ENCODE data around the gene PHACTR1. TPM values are rescaled to one million over a fixed set of nuclear protein-coding genes. Genes with fewer than 3 reads are reported as not detected.

PHACTR1 gene
- total RNA-seq, result 1 to 10 TPM in 3 of 5 donors, under 1 TPM in 2; 0.63 to 2.6 (median 1.1) TPM
- 1.3 TPM for total RNA-seq (2013)
- total RNA-seq, result 0.05 to 8.0 (median 1.4) reads per million in 29 experiments

DNA sequence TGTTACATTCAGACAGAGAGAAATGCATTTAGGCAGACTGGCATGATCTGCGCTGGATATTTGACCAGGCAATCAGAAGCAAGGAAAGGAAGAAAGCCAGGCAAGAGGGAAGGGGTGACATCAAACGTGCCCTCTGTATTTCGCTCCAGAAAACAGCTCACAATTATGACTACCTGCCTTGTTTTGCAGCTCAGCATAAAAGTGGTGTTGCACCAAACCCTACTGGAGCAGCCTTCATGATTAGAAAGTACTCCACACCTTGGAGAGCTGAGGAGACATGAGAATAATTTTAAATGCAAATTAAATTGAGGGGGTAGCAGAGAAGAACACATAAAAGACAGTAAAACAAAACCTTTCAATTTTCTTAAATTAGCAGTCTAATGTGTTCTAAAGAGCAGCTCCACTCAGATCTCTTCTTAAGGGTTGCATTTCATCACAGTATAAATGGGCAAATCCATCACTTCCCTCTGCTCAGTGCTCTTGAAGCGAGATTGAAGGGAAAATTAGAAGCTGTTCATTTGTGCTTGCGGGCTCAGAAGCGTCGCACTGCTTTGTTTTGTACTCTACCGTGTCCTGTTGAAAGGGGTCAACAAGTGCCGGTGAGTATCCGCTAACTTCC lies at the start of gene PHACTR1:
PHACTR1 (plus strand) TSS at position 470 of the 619 bp plus-strand sequence.
- peaks cover 0 to 24% of the 10 kb centered on the region in 2 donors for H3K27me3 Mint-ChIP-seq
- WGBS (ENCODE audit: insufficient coverage), result 88% methylated on average over 5 of the region's 10 CpGs
- DNase-seq (no peak), ATAC-seq (replicated peaks in 1 of 4) (no peak)
- H3K27ac Mint-ChIP-seq, result no peak within 1 kb of the TSS
- H3K27me3 ChIP-seq (replicated peaks in 1 of 2; ENCODE audit: control insufficient read depth in 2 of 2, extremely low read depth in 1 of 2, insufficient read depth in 2 of 2, low read length in 1 of 2), result no peaks in the 10 kb centered on the region
- ChIA-PET POLR2A (no interaction called here), CTCF (interaction anchor here in 1 of 2 donors (0.6 kb wide), 1 partner anchor 1061 kb away, joined by 3 read pairs; no protein-coding TSS in a partner anchor)
- no peaks in the 10 kb centered on the region for H3K9me3 ChIP-seq
- H3K4me1 Mint-ChIP-seq, result no peaks in the 10 kb centered on the region
- no peak within 1 kb of the TSS for H3K4me3 Mint-ChIP-seq
- H3K36me3 Mint-ChIP-seq, result no peaks in the 10 kb centered on the region
- no peak within 1 kb of the TSS for H3K4me3 ChIP-seq (ENCODE audit: control insufficient read depth in 1 of 2, extremely low read depth in 1 of 2, low read length in 1 of 2)
- H3K9me3 Mint-ChIP-seq, result peaks cover 0 to 4% (median 0%) of the 10 kb centered on the region in 3 donors
- H3K4me1 ChIP-seq (ENCODE audit: control insufficient read depth in 1 of 2, extremely low read depth in 1 of 2, insufficient read depth in 2 of 2, low read length in 2 of 2), result no peaks in the 10 kb centered on the region
- no peaks in the 10 kb centered on the region for H3K36me3 ChIP-seq (ENCODE audit: control insufficient read depth in 2 of 2, extremely low read depth in 1 of 2, insufficient read depth in 1 of 2, low read length in 1 of 2)
- H3K27ac ChIP-seq (ENCODE audit: low read length), result no peak within 1 kb of the TSS

DNA sequence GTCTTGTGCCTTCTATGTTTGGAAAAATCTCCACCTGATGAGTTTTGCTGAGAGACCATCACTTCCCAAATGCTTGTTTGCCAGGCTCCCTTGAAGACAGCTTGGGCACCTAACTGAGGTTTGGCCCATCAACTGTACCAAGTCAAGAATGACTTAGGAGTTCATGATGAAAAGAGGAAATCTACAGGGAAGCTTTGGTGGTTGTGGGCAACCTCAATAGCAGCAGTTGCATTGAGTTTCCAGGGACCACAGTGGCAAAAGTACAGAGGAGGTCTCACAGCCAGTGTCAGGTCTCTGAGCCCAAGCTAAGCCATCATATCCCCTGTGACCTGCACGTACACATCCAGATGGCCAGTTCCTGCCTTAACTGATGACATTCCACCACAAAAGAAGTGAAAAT lies 49.7 kb upstream of the PHACTR1 start:
- H3K9me3 Mint-ChIP-seq, result no peaks in the 10 kb centered on the region
- H3K27me3 ChIP-seq (replicated peaks in 1 of 2; ENCODE audit: control insufficient read depth in 2 of 2, extremely low read depth in 1 of 2, insufficient read depth in 2 of 2, low read length in 1 of 2), result no peaks in the 10 kb centered on the region
- H3K4me1 ChIP-seq (ENCODE audit: control insufficient read depth in 1 of 2, extremely low read depth in 1 of 2, insufficient read depth in 2 of 2, low read length in 2 of 2), result no peaks in the 10 kb centered on the region
- H3K4me3 ChIP-seq (ENCODE audit: control insufficient read depth in 1 of 2, extremely low read depth in 1 of 2, low read length in 1 of 2), result no peak overlapping the region
- no peak overlapping the region for H3K4me3 Mint-ChIP-seq
- H3K36me3 Mint-ChIP-seq, result no peaks in the 10 kb centered on the region
- H3K9me3 ChIP-seq, result no peaks in the 10 kb centered on the region
- peaks cover 0 to 1% of the 10 kb centered on the region in 2 donors for H3K27me3 Mint-ChIP-seq
- ATAC-seq (replicated peaks in 1 of 4) (no peak), DNase-seq (no peak)
- CTCF ChIA-PET, result no interaction called here
- no peak overlapping the region for H3K27ac ChIP-seq (ENCODE audit: low read length)
- POLR2A ChIA-PET, result no interaction called here
- no CpG with 5 or more reads among the region's 1 CpG for WGBS (ENCODE audit: insufficient coverage)
- no peaks in the 10 kb centered on the region for H3K36me3 ChIP-seq (ENCODE audit: control insufficient read depth in 2 of 2, extremely low read depth in 1 of 2, insufficient read depth in 1 of 2, low read length in 1 of 2)
- H3K27ac Mint-ChIP-seq, result no peak overlapping the region
- H3K4me1 Mint-ChIP-seq, result no peaks in the 10 kb centered on the region

DNA sequence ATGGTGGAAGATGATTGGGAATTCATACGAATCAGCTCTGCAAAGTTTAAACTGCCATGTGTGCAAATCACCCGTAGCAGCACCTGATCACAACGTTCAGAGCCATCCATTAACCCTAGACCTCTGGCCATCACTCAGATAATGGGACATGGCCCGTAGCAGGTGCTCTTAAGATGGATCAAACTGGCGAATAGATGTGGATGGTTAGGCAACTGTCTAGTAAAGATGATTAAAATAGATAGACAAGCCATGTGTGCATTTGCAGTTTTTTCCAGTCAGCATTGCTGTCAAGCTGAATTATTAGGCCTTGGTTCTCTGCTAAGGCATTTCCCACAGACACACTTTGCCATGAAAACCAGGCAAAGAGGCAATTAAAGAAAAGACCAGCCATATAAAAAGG lies 40.6 kb upstream of the PHACTR1 start:
- H3K36me3 ChIP-seq (ENCODE audit: control insufficient read depth in 2 of 2, extremely low read depth in 1 of 2, insufficient read depth in 1 of 2, low read length in 1 of 2), result no peaks in the 10 kb centered on the region
- DNase-seq (no peak), ATAC-seq (replicated peaks in 1 of 4) (no peak)
- H3K27me3 ChIP-seq (replicated peaks in 1 of 2; ENCODE audit: control insufficient read depth in 2 of 2, extremely low read depth in 1 of 2, insufficient read depth in 2 of 2, low read length in 1 of 2), result no peaks in the 10 kb centered on the region
- Mint-ChIP-seq H3K4me3 (no peak overlapping the region), H3K27ac (no peak overlapping the region), H3K27me3 (peaks cover 8 to 14% of the 10 kb centered on the region in 2 donors), H3K4me1 (no peaks in the 10 kb centered on the region), H3K9me3 (peaks cover 0 to 4% (median 0%) of the 10 kb centered on the region in 3 donors), H3K36me3 (no peaks in the 10 kb centered on the region)
- ChIA-PET POLR2A (no interaction called here), CTCF (no interaction called here)
- WGBS (ENCODE audit: insufficient coverage), result 74% methylated on average over 3 of the region's 5 CpGs
- H3K9me3 ChIP-seq, result no peaks in the 10 kb centered on the region
- H3K4me3 ChIP-seq (ENCODE audit: control insufficient read depth in 1 of 2, extremely low read depth in 1 of 2, low read length in 1 of 2), result no peak overlapping the region
- H3K27ac ChIP-seq (ENCODE audit: low read length), result no peak overlapping the region
- no peaks in the 10 kb centered on the region for H3K4me1 ChIP-seq (ENCODE audit: control insufficient read depth in 1 of 2, extremely low read depth in 1 of 2, insufficient read depth in 2 of 2, low read length in 2 of 2)

DNA sequence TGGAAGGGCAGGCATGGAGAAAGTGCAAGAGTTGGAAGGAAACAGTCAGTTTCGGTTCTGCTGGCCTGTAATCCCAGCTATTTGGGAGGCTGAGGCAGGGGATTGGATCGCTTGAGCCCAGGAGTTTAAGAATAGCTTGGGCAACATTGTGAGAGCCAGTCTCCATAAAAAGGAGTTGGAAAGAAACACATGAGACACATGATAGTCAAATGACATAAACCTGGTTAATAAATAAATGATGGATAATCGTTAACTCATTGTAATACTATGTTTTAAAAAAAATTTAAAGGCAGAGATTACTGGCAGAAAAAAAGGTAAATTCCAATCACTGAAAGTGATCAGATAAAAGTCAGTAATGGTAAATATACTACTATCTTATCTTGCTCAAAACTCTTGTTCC lies 37.2 kb upstream of the PHACTR1 start:
- Histone ChIP-seq H3K4me1 (ENCODE audit: control insufficient read depth in 1 of 2, extremely low read depth in 1 of 2, insufficient read depth in 2 of 2, low read length in 2 of 2) (no peaks in the 10 kb centered on the region), H3K27ac (ENCODE audit: low read length) (no peak overlapping the region), H3K9me3 (no peaks in the 10 kb centered on the region), H3K4me3 (ENCODE audit: control insufficient read depth in 1 of 2, extremely low read depth in 1 of 2, low read length in 1 of 2) (no peak overlapping the region), H3K36me3 (ENCODE audit: control insufficient read depth in 2 of 2, extremely low read depth in 1 of 2, insufficient read depth in 1 of 2, low read length in 1 of 2) (no peaks in the 10 kb centered on the region), H3K27me3 (replicated peaks in 1 of 2; ENCODE audit: control insufficient read depth in 2 of 2, extremely low read depth in 1 of 2, insufficient read depth in 2 of 2, low read length in 1 of 2) (no peaks in the 10 kb centered on the region)
- ChIA-PET POLR2A (no interaction called here), CTCF (no interaction called here)
- H3K4me3 Mint-ChIP-seq, result no peak overlapping the region
- peaks cover 0 to 4% (median 0%) of the 10 kb centered on the region in 3 donors for H3K9me3 Mint-ChIP-seq
- no peaks in the 10 kb centered on the region for H3K36me3 Mint-ChIP-seq
- H3K27me3 Mint-ChIP-seq, result peaks cover 7 to 8% of the 10 kb centered on the region in 2 donors
- DNase-seq (no peak), ATAC-seq (replicated peaks in 1 of 4) (no peak)
- no peak overlapping the region for H3K27ac Mint-ChIP-seq
- 81% methylated on average over 2 of the region's 3 CpGs for WGBS (ENCODE audit: insufficient coverage)
- H3K4me1 Mint-ChIP-seq, result no peaks in the 10 kb centered on the region

DNA sequence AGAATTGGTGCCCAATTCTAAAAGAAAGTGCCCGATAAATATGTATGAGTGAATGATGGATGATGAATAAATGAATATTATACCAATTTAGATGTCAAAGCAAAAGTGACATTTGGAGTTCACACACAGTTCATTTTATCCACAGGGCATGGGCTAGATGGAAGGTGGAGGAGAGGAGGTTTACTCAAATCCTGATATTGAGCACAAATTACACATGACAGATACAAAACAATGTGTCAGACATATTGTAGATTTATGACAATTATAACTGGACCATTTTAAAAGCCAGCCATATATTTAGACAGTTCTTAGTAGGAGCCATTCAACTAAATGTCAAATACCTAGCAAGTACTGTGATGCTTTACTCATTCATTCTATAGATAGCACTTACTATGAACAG lies 23.4 kb upstream of the PHACTR1 start:
- H3K27ac Mint-ChIP-seq, result no peak overlapping the region
- no peak for DNase-seq
- no peak for ATAC-seq (replicated peaks in 1 of 4)
- ChIA-PET CTCF (interaction anchor here in 1 of 2 donors (0.7 kb wide), 1 partner anchor 13 kb away, joined by 3 read pairs; no protein-coding TSS in a partner anchor), POLR2A (no interaction called here)
- H3K27me3 Mint-ChIP-seq, result peaks cover 0 to 4% of the 10 kb centered on the region in 2 donors
- Histone ChIP-seq H3K27me3 (replicated peaks in 1 of 2; ENCODE audit: control insufficient read depth in 2 of 2, extremely low read depth in 1 of 2, insufficient read depth in 2 of 2, low read length in 1 of 2) (no peaks in the 10 kb centered on the region), H3K4me3 (ENCODE audit: control insufficient read depth in 1 of 2, extremely low read depth in 1 of 2, low read length in 1 of 2) (no peak overlapping the region), H3K36me3 (ENCODE audit: control insufficient read depth in 2 of 2, extremely low read depth in 1 of 2, insufficient read depth in 1 of 2, low read length in 1 of 2) (no peaks in the 10 kb centered on the region), H3K9me3 (no peaks in the 10 kb centered on the region), H3K27ac (ENCODE audit: low read length) (no peak overlapping the region), H3K4me1 (ENCODE audit: control insufficient read depth in 1 of 2, extremely low read depth in 1 of 2, insufficient read depth in 2 of 2, low read length in 2 of 2) (no peaks in the 10 kb centered on the region)
- no peaks in the 10 kb centered on the region for H3K9me3 Mint-ChIP-seq
- no CpG with 5 or more reads among the region's 1 CpG for WGBS (ENCODE audit: insufficient coverage)
- no peaks in the 10 kb centered on the region for H3K4me1 Mint-ChIP-seq
- no peak overlapping the region for H3K4me3 Mint-ChIP-seq
- no peaks in the 10 kb centered on the region for H3K36me3 Mint-ChIP-seq

DNA sequence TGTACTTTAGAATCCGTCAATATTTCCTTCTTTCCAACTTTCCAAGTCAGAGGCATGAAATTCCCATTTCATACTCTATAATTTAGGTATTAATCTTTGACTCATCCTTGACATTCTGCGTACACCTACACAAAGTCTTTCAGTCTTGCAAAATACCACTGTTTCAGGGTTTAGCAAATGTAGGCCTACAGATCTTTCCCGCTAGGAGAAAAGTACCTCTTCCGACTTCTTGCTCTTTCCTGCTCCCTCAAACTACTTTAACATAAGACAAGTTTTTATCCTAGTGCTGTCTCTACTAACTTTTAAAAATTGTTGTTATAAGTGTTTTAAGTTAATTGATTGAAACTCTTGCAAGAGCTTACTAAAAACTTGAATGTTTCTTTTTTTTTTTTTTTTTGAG lies 18.3 kb upstream of the PHACTR1 start:
- no peaks in the 10 kb centered on the region for H3K36me3 ChIP-seq (ENCODE audit: control insufficient read depth in 2 of 2, extremely low read depth in 1 of 2, insufficient read depth in 1 of 2, low read length in 1 of 2)
- no peaks in the 10 kb centered on the region for H3K27me3 ChIP-seq (replicated peaks in 1 of 2; ENCODE audit: control insufficient read depth in 2 of 2, extremely low read depth in 1 of 2, insufficient read depth in 2 of 2, low read length in 1 of 2)
- Mint-ChIP-seq H3K36me3 (no peaks in the 10 kb centered on the region), H3K4me3 (no peak overlapping the region), H3K9me3 (no peaks in the 10 kb centered on the region), H3K27me3 (peaks cover 9 to 13% of the 10 kb centered on the region in 2 donors), H3K27ac (no peak overlapping the region), H3K4me1 (no peaks in the 10 kb centered on the region)
- POLR2A ChIA-PET, result no interaction called here
- WGBS (ENCODE audit: insufficient coverage), result 83% methylated on average over 2 of the region's 4 CpGs
- ATAC-seq (replicated peaks in 1 of 4), result no peak
- CTCF ChIA-PET, result no interaction called here
- no peak overlapping the region for H3K27ac ChIP-seq (ENCODE audit: low read length)
- no peak for DNase-seq
- no peaks in the 10 kb centered on the region for H3K9me3 ChIP-seq
- H3K4me3 ChIP-seq (ENCODE audit: control insufficient read depth in 1 of 2, extremely low read depth in 1 of 2, low read length in 1 of 2), result no peak overlapping the region
- no peaks in the 10 kb centered on the region for H3K4me1 ChIP-seq (ENCODE audit: control insufficient read depth in 1 of 2, extremely low read depth in 1 of 2, insufficient read depth in 2 of 2, low read length in 2 of 2)

DNA sequence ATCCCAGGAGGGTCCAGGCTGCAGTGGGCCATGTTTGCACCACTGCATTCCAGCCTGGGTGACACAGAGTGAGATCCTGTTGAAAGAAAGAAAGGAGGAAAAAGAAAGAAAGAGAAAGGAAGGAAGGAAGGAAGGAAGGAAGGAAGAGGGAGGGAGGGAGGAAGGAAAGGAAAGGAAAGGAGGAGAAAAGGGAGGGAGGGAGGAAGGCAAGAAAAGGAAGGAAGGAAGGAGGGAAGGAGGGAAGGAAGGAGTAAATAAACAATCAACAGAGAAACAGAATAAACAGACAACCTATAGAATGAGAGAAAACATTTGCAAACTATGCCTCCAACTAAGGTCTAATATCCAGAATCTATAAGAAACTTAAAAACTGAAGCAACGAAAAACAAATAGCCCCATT lies 11.6 kb upstream of the PHACTR1 start:
- peaks cover 0 to 5% (median 0%) of the 10 kb centered on the region in 3 donors for H3K9me3 Mint-ChIP-seq
- Histone ChIP-seq H3K27me3 (replicated peaks in 1 of 2; ENCODE audit: control insufficient read depth in 2 of 2, extremely low read depth in 1 of 2, insufficient read depth in 2 of 2, low read length in 1 of 2) (no peaks in the 10 kb centered on the region), H3K27ac (ENCODE audit: low read length) (no peak overlapping the region), H3K36me3 (ENCODE audit: control insufficient read depth in 2 of 2, extremely low read depth in 1 of 2, insufficient read depth in 1 of 2, low read length in 1 of 2) (no peaks in the 10 kb centered on the region), H3K4me1 (ENCODE audit: control insufficient read depth in 1 of 2, extremely low read depth in 1 of 2, insufficient read depth in 2 of 2, low read length in 2 of 2) (no peaks in the 10 kb centered on the region), H3K4me3 (ENCODE audit: control insufficient read depth in 1 of 2, extremely low read depth in 1 of 2, low read length in 1 of 2) (no peak overlapping the region), H3K9me3 (no peaks in the 10 kb centered on the region)
- no peak overlapping the region for H3K4me3 Mint-ChIP-seq
- POLR2A ChIA-PET, result no interaction called here
- no peaks in the 10 kb centered on the region for H3K36me3 Mint-ChIP-seq
- no peaks in the 10 kb centered on the region for H3K4me1 Mint-ChIP-seq
- no peak for ATAC-seq (replicated peaks in 1 of 4)
- CTCF ChIA-PET, result no interaction called here
- WGBS (ENCODE audit: insufficient coverage), result no CpG with 5 or more reads among the region's 1 CpG
- H3K27me3 Mint-ChIP-seq, result peaks cover 13 to 14% of the 10 kb centered on the region in 2 donors
- no peak for DNase-seq
- H3K27ac Mint-ChIP-seq, result no peak overlapping the region
